ENCODE measurements around the gene SMPD2.

The SMPD2 gene

DNA sequence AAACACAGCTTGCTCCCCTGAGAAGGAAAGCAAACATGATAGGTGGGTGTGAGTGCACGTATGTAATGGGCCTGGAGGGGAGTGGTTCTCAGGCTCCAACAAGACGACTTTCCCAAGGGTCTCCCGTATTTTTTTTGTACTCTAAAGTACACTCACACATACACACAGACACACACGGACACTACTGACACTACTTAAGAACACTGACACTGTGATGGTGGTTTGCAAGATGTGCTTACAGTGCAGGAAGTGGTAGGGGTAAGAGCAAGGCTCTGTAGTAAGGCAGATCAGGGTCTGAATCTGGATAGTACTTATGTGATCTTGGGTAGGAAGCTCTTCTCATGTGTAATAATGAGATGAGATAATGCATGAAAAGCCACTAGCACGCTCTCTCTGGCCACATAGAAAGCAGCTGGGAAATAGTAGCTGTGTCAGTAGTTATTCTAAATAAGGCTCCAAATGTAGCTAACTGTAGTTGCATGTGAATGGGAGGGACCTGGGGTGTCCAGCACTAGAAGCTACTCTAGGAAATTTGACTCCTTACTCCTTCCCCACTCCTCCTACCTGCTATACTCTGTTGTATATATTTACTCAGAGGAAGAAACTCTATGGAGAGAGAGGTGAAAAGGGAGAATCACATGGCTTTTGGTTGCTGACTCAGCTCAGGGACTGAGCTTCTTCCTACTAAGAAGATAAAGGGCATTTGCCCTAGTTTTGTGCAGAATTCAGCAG, 50.8 kb downstream of the SMPD2 start:
- Histone ChIP-seq H3K4me3 (ENCODE audit: low read depth in 1 of 2, low read length in 2 of 2) (no peak overlapping the region), H3K4me1 (ENCODE audit: control insufficient read depth in 1 of 2, insufficient read depth in 2 of 2, low read length in 2 of 2) (no peaks in the 10 kb centered on the region), H3K9me3 (ENCODE audit: control insufficient read depth in 1 of 2, low read length in 2 of 2) (no peaks in the 10 kb centered on the region), H3K27ac (ENCODE audit: low read length) (no peak overlapping the region), H3K27me3 (ENCODE audit: low read depth, low read length) (no peaks in the 10 kb centered on the region), H3K36me3 (ENCODE audit: control insufficient read depth in 1 of 2, insufficient read depth in 2 of 2, low read length in 2 of 2) (no peaks in the 10 kb centered on the region)
